WTC11 (cell line): ENCODE measurements around the gene YTHDC2.

ENCODE experiments used
- ESRRA ChIP-seq: sonication (generic); formaldehyde crosslinking; IDR thresholded peaks from 2 replicates; pipeline ENCODE4 v1.8.1; 2022; ENCODE audit warnings: mild to moderate bottlenecking, missing genetic modification reagents, borderline replicate concordance
- NFE2L1 ChIP-seq: sonication (generic); formaldehyde crosslinking; IDR thresholded peaks from 2 replicates; pipeline ENCODE4 v1.8.1; 2023; ENCODE audit warnings: missing genetic modification reagents
- NFYB ChIP-seq: sonication (generic); formaldehyde crosslinking; conservative IDR thresholded peaks from 2 replicates; pipeline ENCODE4 v1.8.0; 2022; ENCODE audit warnings: low read depth, missing genetic modification reagents
- TF ChIP-seq, protein P1 (sequence below): fragments of 200-600 bp; IDR thresholded peaks from 2 replicates; pipeline ENCODE4 v1.8.0; 2022; ENCODE audit warnings: antibody characterized with exemption
- TF ChIP-seq, protein P2 (sequence below): fragments of 250-450 bp; sonication (Bioruptor Pico); IDR thresholded peaks from 2 replicates; pipeline ENCODE4 v2.1.2; 2022; ENCODE audit warnings: mild to moderate bottlenecking, moderate library complexity
- TF ChIP-seq, protein P3 (sequence below): sonication (generic); formaldehyde crosslinking; IDR thresholded peaks from 2 replicates; pipeline ENCODE4 v1.8.1; 2022; ENCODE audit warnings: missing genetic modification reagents, borderline replicate concordance

DNA sequence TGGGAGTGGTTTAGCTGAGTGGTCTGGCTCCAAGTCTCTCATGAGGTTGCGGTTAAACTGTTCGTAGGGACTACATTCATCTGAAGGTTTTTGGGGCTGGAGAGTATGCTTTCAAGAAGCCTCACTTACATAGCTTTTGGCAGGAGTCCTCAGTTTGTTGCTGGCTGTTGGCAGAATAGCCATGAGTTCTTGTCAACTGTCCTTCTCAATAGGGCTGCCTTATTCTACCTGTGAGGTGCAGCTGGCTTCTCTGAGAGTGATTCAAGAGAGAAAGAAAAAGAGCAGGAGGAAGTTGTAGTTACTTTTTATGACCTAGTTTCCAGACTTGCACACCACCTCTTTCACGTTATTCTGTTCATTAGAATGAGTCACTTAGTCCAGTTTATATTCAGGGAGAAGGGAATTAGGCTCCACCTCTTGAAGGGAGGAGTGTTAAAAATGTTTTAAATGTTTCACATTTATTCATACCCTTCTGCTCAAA, 33.2 kb downstream of the YTHDC2 start:
- TF ChIP-seq, protein P1, sequence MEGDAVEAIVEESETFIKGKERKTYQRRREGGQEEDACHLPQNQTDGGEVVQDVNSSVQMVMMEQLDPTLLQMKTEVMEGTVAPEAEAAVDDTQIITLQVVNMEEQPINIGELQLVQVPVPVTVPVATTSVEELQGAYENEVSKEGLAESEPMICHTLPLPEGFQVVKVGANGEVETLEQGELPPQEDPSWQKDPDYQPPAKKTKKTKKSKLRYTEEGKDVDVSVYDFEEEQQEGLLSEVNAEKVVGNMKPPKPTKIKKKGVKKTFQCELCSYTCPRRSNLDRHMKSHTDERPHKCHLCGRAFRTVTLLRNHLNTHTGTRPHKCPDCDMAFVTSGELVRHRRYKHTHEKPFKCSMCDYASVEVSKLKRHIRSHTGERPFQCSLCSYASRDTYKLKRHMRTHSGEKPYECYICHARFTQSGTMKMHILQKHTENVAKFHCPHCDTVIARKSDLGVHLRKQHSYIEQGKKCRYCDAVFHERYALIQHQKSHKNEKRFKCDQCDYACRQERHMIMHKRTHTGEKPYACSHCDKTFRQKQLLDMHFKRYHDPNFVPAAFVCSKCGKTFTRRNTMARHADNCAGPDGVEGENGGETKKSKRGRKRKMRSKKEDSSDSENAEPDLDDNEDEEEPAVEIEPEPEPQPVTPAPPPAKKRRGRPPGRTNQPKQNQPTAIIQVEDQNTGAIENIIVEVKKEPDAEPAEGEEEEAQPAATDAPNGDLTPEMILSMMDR: no peak
- TF ChIP-seq ESRRA (CRISPR knock-in tag) (no peak), NFYB (no peak), NFE2L1 (CRISPR knock-in tag) (no peak)
- TF ChIP-seq, protein P2, sequence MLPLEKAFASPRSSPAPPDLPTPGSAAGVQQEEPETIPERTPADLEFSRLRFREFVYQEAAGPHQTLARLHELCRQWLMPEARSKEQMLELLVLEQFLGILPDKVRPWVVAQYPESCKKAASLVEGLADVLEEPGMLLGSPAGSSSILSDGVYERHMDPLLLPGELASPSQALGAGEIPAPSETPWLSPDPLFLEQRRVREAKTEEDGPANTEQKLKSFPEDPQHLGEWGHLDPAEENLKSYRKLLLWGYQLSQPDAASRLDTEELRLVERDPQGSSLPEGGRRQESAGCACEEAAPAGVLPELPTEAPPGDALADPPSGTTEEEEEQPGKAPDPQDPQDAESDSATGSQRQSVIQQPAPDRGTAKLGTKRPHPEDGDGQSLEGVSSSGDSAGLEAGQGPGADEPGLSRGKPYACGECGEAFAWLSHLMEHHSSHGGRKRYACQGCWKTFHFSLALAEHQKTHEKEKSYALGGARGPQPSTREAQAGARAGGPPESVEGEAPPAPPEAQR (CRISPR knock-in tag): no peak
- TF ChIP-seq, protein P3, sequence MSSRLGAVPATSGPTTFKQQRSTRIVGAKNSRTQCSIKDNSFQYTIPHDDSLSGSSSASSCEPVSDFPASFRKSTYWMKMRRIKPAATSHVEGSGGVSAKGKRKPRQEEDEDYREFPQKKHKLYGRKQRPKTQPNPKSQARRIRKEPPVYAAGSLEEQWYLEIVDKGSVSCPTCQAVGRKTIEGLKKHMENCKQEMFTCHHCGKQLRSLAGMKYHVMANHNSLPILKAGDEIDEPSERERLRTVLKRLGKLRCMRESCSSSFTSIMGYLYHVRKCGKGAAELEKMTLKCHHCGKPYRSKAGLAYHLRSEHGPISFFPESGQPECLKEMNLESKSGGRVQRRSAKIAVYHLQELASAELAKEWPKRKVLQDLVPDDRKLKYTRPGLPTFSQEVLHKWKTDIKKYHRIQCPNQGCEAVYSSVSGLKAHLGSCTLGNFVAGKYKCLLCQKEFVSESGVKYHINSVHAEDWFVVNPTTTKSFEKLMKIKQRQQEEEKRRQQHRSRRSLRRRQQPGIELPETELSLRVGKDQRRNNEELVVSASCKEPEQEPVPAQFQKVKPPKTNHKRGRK (CRISPR knock-in tag): no peak
